Endometrial microvascular endothelial cells (primary cell): ENCODE data around the gene IQCH. TPM values are rescaled to one million over a fixed set of nuclear protein-coding genes. Genes with fewer than 3 reads are reported as not detected.
"Not testable (repeated sequence)": the region's sequence is repeated elsewhere in the genome, so short reads cannot be mapped to it uniquely, and the experiment has no call there.

Experiments
- in situ Hi-C: cut with HindIII; loops from 2 replicates; pipeline ENCODE4 v1.10.0; 2017; ENCODE audit warnings: low sequenced_read_pairs, low pct_unique_long_range_greater_than_20kb; ENCODE audit errors: inconsistent ontology term
- total RNA-seq: library from RNA; depleted of rRNA; stranded (reverse); fragments of >200 nt; gene quantifications from one replicate; pipeline ENCODE4 v1.2.3, GENCODE V29; 2015; ENCODE audit errors: inconsistent ontology term

IQCH gene
- total RNA-seq, 1 donor from 2014 or later, result 0.37 TPM

GRCh38 chr15:67405208-67406191 is 150.9 kb downstream of the IQCH start:
- in situ Hi-C loops, result no loop called here

- in situ Hi-C loops, result no loop called here
These were observed 151.8 kb downstream of the IQCH start for GRCh38 chr15:67406257-67406861.

DNA sequence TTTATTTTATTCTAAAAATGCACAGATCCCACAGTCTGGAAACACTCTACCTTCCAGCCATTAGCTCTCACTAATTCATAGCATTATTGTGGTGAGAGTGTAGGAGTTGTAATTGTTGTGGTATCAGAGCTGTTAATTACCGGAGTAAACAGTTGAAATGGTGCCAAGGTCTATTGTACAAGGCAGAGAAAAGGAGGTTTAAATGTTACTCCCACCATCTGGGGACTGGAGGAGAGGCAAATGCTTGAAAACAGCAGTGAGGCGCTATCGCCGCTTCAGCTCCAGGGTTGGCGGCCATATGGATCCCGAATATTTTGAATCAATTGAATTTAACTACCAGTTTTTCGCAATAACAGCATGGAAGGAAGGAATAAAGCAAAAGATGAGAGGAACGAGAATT is 153.2 kb downstream of the IQCH start:
- in situ Hi-C loops, result no loop called here

- in situ Hi-C loops, result no loop called here
These were observed 154.6 kb downstream of the IQCH start for GRCh38 chr15:67409175-67409574.

- in situ Hi-C loops, result no loop called here
These were observed 156.9 kb downstream of the IQCH start for GRCh38 chr15:67411486-67411885.

DNA sequence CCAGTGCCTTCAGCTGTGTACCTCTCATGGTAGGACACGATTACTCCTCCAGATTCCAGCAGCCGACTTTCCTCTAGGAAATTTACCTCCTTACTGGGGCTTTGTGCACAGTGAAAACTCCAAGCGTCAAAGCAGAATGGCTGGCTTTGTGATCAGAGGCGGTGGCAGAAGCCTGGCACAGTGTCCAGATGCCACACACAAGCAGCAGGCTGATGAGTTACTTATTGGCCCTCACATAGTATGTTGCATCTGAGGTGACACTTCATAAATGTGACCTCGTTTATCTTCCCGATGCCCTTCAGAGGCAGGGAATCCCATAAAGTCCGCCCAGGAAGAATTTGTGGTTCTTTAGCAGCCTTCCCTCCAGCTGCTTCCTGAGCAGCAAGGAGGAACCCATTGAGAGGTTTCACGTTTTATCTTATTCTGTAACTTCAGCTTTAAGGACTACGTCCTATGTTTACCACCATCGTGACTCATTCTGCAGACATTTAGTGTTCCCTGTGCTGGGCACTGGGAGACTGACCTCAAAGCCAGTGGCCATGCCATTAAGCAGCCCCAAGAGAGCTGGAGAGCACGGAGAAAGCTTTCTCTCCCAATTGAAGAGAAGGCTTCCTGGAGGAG is 159.3 kb downstream of the IQCH start:
- in situ Hi-C loops, result no loop called here

DNA sequence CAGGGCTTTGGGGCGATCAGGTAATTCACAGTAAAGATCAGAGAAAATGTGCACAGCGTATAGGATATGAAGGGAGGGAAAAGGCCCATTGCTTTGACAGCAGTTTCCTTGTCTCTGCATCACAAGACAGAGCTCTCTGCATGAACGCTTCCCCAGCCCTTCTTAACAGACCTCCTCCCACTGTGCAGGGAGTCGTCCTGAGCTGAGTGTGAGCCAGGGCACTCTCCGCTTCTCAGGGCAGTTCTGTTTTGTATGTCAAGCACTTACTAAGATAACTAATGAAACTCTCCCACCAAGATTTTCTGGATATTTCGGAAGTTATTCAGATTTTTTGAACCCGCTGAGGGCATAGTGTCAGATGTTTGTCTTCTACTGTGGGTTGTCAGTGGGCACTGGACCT is 160.6 kb downstream of the IQCH start:
- in situ Hi-C loops, result no loop called here

- in situ Hi-C loops, result no loop called here
These were observed 162.3 kb downstream of the IQCH start for GRCh38 chr15:67416891-67417290.

- in situ Hi-C loops, result no loop called here
These were observed 165.1 kb downstream of the IQCH start for GRCh38 chr15:67419705-67420104.

GRCh38 chr15:67420137-67420536 is 165.6 kb downstream of the IQCH start:
- in situ Hi-C loops, result no loop called here

- in situ Hi-C loops, result no loop called here
These were observed 166.5 kb downstream of the IQCH start for GRCh38 chr15:67421105-67421504.

- in situ Hi-C loops, result no loop called here
These were observed 167.7 kb downstream of the IQCH start for GRCh38 chr15:67422296-67422695.

GRCh38 chr15:67433495-67434099 is 179.0 kb downstream of the IQCH start:
- in situ Hi-C loops, result no loop called here

DNA sequence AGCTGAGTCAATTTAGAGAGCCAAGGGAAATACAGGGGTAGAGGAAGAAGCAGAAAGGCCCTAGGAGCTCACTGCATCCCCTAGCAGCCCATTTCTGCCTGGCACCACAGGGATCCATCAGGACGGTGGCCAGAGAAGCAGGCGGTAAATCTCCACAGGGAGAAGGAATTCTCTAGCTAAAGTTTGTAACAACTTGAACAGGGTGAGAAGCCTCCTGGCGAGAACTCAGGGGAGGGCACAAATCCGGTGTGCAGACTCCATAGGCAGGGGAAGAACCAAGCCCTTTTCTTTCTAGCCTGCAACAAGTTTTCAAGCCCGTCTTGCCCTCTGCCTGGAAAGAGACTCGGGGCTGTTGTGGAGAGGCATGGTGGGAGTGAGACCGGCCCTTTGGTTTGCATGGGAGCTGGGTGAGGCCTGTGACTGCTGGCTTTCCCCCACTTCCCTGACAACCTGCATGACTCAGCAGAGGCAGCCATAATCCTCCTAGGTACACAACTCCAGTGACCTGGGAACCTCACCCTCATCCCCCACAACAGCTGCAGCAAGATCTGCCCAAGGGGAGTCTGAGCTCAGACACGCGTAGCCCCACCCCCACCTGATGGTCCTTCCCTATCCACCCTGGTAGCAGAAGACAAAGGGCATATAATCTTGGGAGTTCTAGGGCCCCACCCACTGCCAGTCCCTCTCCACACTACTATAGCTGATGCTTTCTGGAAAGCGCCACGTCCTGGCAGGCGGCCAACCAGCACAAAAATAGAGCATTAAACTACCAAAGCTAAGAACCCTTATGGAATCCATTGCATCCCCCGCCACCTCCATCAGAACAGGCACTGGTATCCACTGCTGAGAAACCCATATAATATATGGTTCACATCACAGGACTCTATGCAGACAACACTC is 182.0 kb downstream of the IQCH start:
- in situ Hi-C loops, result not testable (repeated sequence)

GRCh38 chr15:67444100-67444499 is 189.5 kb downstream of the IQCH start:
- in situ Hi-C loops, result no loop called here

DNA sequence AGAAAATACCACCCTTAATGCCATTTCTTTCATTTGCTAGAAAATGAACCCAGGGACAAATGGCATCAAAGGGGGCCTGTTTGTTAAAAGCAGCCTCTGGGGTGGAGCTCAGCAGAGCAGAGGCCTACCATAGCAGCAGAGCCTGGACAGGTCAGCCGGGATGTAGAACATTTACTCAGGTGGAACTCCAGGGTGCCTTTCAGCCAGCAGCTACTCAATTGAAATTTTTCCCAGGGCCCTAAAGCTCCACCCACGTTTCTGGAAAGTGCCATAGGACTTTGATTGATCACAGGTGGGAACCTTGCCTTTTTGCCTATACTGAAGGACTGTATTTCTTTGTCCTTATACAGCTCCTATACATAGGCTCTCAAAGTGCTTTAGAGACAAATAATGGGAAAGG is 191.9 kb downstream of the IQCH start:
- in situ Hi-C loops, result no loop called here

DNA sequence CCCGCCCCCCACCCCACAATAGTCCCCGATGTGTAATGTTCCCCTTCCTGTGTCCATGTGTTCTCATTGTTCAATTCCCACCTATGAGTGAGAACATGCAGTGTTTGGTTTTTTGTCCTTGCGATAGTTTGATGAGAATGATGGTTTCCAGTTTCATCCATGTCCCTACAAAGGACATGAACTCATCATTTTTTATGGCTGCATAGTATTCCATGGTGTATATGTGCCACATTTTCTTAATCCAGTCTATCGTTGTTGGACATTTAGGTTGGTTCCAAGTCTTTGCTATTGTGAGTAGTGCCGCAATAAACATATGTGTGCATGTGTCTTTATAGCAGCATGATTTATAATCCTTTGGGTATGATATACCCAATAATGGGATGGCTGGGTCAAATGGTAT is 193.8 kb downstream of the IQCH start:
- in situ Hi-C loops, result not testable (repeated sequence)

GRCh38 chr15:67453703-67454102 is 199.1 kb downstream of the IQCH start:
- in situ Hi-C loops, result not testable (repeated sequence)
